DMS53 treated with DMSO at 0.1 percent for 48 hours (cell line): ENCODE measurements around the gene GRID1.

Source experiments
- DNase-seq: peaks from one replicate; lab custom pipeline; 2025; ENCODE audit not compliant: unreplicated experiment; lab: John Stamatoyannopoulos, UW

The GRID1 gene

DNA sequence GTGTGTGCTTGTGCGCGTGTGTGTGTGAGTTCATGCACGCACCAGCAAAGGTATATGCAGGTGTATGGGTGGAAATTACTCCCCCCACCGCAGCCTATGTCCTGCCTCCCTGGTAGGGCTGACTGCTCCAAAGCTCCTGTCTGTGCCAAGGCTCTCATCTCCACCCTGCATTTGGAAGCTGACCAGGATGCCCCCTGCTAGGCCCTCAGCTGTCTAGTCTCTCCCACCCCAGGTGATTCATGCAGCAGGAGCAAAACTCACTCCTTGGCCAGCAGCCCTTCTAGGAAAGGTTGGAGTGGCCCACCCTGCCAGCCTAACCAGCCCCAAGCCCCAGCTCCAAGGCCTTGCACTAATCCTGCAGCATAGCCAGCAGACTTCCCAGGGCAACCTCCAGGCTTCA is 148.4 kb downstream of the GRID1 start:
- DNase-seq: no peak

GRCh38 chr10:86217371-86218080 is 149.1 kb downstream of the GRID1 start:
- no peak for DNase-seq

GRCh38 chr10:86216886-86217285 is 149.7 kb downstream of the GRID1 start:
- no peak for DNase-seq

GRCh38 chr10:86215712-86216111 is 150.9 kb downstream of the GRID1 start:
- DNase-seq: no peak

DNA sequence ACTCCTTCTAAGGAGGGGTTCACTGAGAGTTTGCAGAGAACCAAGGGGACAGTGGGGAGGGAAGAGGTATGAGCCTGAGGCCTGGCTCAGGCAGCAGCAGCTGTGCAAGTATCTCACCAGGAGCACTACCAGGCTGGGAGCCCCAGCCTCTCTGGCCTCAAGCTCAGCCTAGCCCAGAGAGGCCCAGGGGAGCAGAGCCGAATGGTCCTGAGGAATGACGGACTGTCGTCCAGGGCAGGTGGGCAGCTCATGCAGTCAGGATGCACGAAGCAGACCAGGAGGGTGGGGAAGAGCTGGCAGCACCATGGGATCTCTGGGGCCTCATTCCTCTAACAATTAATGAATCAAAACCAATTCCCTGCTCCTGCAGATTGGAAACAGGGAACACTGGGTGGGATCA is 151.5 kb downstream of the GRID1 start:
- DNase-seq: no peak

GRCh38 chr10:86213148-86213547 is 153.4 kb downstream of the GRID1 start:
- DNase-seq: no peak

DNA sequence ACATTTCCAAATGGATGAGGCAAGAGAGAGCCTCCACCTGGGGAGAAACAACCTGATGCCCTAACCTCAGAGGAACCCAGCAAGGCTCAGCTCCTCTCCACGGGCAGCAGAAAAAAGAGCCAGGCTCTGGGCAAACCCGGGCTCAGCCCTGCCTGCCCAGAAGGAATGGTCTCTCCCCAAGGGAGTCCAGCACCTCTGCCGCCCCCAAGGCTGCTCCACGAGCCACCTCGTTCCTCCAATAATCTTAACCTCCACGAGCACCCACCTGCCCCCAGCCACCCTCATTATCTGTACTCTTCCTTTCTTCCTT is 154.2 kb downstream of the GRID1 start:
- DNase-seq: no peak

DNA sequence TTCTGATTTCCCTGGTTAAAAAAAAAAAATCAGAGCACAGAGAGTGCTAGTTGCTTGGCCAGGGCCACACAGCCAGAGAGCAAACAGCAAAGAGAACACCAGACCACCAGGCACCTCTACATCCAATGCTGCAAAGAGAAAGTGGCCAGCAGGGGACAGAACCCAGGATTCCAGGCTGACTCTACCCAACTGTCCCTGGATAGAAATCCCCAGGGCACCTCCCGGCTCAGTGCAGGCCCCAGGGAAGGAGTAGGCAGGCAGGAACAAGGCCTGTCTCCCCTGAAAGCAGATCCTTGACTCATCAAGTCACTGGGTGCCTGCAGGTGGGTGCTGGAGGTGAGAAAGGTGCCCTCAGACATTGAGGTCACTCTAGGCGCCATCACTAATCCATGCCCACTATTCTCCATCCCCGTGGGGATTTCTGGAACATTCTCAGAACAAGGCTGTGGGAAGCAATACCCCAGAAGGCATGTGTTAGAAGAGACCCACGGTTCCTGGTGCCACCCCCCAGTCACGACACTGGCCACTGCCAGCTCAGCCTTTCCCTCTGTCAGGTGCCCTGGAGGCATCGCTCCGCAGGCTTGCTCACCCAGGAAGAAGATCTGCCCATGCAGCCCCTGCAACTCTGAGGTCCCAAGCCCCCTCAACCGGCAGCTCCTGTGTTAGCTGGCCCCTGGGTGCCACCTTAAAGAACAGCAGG is 154.8 kb downstream of the GRID1 start:
- DNase-seq: no peak

GRCh38 chr10:86210416-86210815 is 156.2 kb downstream of the GRID1 start:
- no peak for DNase-seq

GRCh38 chr10:86209726-86210125 is 156.9 kb downstream of the GRID1 start:
- DNase-seq: no peak

- no peak for DNase-seq
Measured at GRCh38 chr10:86207226-86207625, 159.4 kb downstream of the GRID1 start.

- DNase-seq: no peak
Measured at GRCh38 chr10:86206240-86206579, 160.4 kb downstream of the GRID1 start.

GRCh38 chr10:86205306-86206239 is 161.0 kb downstream of the GRID1 start:
- DNase-seq: no peak

- no peak for DNase-seq
Measured at GRCh38 chr10:86204421-86205305, 161.9 kb downstream of the GRID1 start.

DNA sequence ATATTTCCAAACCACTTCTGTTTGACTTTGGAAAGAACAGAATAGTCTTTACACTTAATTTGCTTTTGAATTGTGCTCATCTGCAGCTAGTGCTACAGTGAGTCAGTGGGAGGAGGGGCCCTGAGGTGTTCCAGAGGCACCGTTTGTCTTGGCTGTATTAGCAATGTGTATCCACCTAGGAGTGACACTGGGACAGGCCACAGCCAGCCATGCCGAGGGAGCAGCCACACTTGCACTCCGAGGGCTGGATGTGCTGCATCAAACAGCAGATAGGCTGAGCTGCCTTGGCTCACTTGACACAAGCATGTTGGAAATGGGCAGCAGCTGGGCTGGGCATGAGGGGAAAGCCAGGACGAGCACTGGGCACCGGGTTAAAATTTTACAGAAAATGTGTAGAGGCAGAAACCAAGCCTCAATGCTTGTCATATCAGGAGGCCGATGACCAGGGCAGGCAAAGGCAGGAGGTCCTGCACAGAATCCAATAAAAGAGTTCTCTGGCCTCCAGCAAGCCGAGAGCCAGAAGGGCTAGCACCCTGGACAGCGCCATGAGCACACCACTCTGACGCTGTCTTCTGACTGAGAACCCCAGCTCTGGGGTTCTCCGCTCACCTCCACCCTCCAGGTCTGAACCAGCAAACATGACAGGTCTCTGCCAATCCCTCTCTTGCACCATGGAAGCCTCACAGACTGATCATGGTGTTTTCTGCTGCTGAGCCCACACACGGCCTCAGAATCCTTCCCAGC is 163.3 kb downstream of the GRID1 start:
- DNase-seq: no peak

GRCh38 chr10:86202226-86202735 is 164.3 kb downstream of the GRID1 start:
- no peak for DNase-seq

DNA sequence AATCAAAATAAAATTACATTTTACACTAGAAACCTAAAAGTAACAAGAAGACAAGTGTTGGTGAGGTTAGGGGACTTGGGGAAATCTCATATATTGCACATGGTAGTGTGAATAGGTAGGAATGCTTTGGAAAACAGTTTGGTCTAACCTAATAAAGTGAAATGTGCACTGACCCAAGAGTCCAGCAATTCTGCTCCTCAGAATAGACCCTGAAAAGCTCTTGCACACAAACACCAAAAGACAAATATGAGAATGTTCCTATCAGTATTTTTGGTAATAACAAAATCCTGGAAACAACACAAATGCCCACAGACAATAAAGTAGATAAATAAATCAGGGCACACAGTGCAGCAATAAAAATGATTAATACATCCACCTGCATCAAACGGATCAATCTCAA is 165.7 kb downstream of the GRID1 start:
- no peak for DNase-seq

GRCh38 chr10:86200269-86200668 is 166.3 kb downstream of the GRID1 start:
- no peak for DNase-seq

- DNase-seq: no peak
Measured at GRCh38 chr10:86199041-86199440, 167.6 kb downstream of the GRID1 start.

DNA sequence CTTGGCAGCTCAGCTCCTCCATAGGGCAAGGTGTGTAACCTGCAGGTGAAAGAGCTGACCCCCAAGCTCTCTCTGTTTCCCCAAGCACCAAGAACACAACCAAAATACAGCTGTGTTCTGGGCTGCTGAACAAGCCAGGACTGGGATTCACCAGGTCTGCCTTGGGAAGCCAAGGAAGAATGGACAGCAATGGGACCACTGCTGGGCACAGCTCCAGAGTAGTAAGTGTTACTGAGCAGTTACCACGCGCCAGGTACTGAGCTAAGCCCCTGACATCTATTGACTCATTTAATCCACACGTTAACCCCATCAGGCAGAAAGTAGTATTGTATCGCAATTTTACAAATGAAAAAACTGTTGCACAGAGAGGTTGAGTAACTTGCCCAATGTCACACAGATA is 168.3 kb downstream of the GRID1 start:
- no peak for DNase-seq
